HepG2 (cell line): ENCODE results near the gene B4GALT1.

ENCODE experiments used
- NR2C2 ChIP-seq: sonication (generic); formaldehyde crosslinking; IDR thresholded peaks from 2 replicates; pipeline ENCODE4 v1.4.0; 2020; ENCODE audit warnings: missing genetic modification reagents, mild to moderate bottlenecking, moderate library complexity, borderline replicate concordance
- POLR2AphosphoS5 ChIP-seq: IDR thresholded peaks from 2 replicates; pipeline ENCODE4 v1.6.1; 2012; ENCODE audit warnings: low read depth, low read length
- RBM22 ChIP-seq: fragments of 200-400 bp; formaldehyde crosslinking; optimal IDR thresholded peaks from 2 replicates; pipeline ENCODE3; 2017; ENCODE audit warnings: mild to moderate bottlenecking, low read length, moderate library complexity
- ZFX ChIP-seq: sonication (generic); formaldehyde crosslinking; IDR thresholded peaks from 2 replicates; pipeline ENCODE4 v1.4.0; 2020; ENCODE audit warnings: mild to moderate bottlenecking, low read depth, missing genetic modification reagents, moderate library complexity
- TF ChIP-seq, protein P1 (sequence below): sonication (generic); formaldehyde crosslinking; IDR thresholded peaks from 2 replicates; pipeline ENCODE4 v1.5.0; 2020; ENCODE audit warnings: mild to moderate bottlenecking, missing genetic modification reagents, moderate library complexity

- TF ChIP-seq, protein P1, sequence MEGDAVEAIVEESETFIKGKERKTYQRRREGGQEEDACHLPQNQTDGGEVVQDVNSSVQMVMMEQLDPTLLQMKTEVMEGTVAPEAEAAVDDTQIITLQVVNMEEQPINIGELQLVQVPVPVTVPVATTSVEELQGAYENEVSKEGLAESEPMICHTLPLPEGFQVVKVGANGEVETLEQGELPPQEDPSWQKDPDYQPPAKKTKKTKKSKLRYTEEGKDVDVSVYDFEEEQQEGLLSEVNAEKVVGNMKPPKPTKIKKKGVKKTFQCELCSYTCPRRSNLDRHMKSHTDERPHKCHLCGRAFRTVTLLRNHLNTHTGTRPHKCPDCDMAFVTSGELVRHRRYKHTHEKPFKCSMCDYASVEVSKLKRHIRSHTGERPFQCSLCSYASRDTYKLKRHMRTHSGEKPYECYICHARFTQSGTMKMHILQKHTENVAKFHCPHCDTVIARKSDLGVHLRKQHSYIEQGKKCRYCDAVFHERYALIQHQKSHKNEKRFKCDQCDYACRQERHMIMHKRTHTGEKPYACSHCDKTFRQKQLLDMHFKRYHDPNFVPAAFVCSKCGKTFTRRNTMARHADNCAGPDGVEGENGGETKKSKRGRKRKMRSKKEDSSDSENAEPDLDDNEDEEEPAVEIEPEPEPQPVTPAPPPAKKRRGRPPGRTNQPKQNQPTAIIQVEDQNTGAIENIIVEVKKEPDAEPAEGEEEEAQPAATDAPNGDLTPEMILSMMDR = no peak
- TF ChIP-seq RBM22 (no peak), POLR2AphosphoS5 (no peak), NR2C2 (CRISPR knock-in tag) (no peak), ZFX (CRISPR knock-in tag) (no peak)
Measured at GRCh38 chr9:33190021-33190705, 23.0 kb upstream of the B4GALT1 start.
